H9 (cell line): ENCODE data around the gene OPTC. TPM values are rescaled to one million over a fixed set of nuclear protein-coding genes. Genes with fewer than 3 reads are reported as not detected.

Source experiments
- DNase-seq: peaks from one replicate; pipeline ENCODE4 v3.0.0-alpha.2; 2017
- H2AFZ ChIP-seq: one replicate; pipeline ENCODE4 v1.6.1; 2013; ENCODE audit warnings: mild to moderate bottlenecking, low read length, control low read depth, moderate library complexity
- H2AK5ac ChIP-seq: 2 replicates; pipeline ENCODE4 v1.6.1; 2013; ENCODE audit warnings: low read length, control low read depth, mixed read lengths; ENCODE audit not compliant: insufficient read length
- H2BK120ac ChIP-seq: one replicate; pipeline ENCODE4 v1.6.1; 2013; ENCODE audit warnings: low read depth, mild to moderate bottlenecking, low read length, control low read depth, inconsistent platforms; ENCODE audit not compliant: poor library complexity, severe bottlenecking
- H2BK12ac ChIP-seq: 2 replicates; pipeline ENCODE4 v1.6.1; 2013; ENCODE audit warnings: low read length, control low read depth, mixed read lengths, low read depth; ENCODE audit not compliant: insufficient read length
- H2BK15ac ChIP-seq: 2 replicates; pipeline ENCODE4 v1.6.1; 2013; ENCODE audit warnings: low read depth, low read length, control low read depth
- H2BK20ac ChIP-seq: one replicate; pipeline ENCODE4 v1.6.1; 2013; ENCODE audit warnings: low read depth, mild to moderate bottlenecking, low read length, control low read depth, inconsistent platforms; ENCODE audit not compliant: poor library complexity, severe bottlenecking
- H2BK5ac ChIP-seq: 2 replicates; pipeline ENCODE4 v1.6.1; 2013; ENCODE audit warnings: low read length, control low read depth, mixed read lengths; ENCODE audit not compliant: insufficient read length
- H3K14ac ChIP-seq: 2 replicates; pipeline ENCODE4 v1.6.1; 2013; ENCODE audit warnings: low read length, control low read depth; ENCODE audit not compliant: insufficient read depth
- H3K18ac ChIP-seq: 2 replicates; pipeline ENCODE4 v1.6.1; 2013; ENCODE audit warnings: low read depth, mild to moderate bottlenecking, mixed read lengths, low read length, control low read depth; ENCODE audit not compliant: insufficient read length
- H3K23ac ChIP-seq: 2 replicates; pipeline ENCODE4 v1.6.1; 2013; ENCODE audit warnings: low read length, control low read depth, mixed read lengths, low read depth; ENCODE audit not compliant: insufficient read length
- H3K23me2 ChIP-seq: 2 replicates; pipeline ENCODE4 v1.6.1; 2013; ENCODE audit warnings: low read depth, mild to moderate bottlenecking, mixed read lengths, low read length, control low read depth; ENCODE audit not compliant: insufficient read length, poor library complexity, severe bottlenecking
- H3K27ac ChIP-seq: 2 replicates; pipeline ENCODE4 v1.5.1; 2013; ENCODE audit warnings: low read length, control low read depth, mixed read lengths, low read depth; ENCODE audit not compliant: insufficient read length
- H3K27me3 ChIP-seq: 2 replicates; pipeline ENCODE4 v1.6.1; 2013; ENCODE audit warnings: low read length, control low read depth, inconsistent platforms; ENCODE audit not compliant: insufficient read depth
- H3K4ac ChIP-seq: 2 replicates; pipeline ENCODE4 v1.6.1; 2013; ENCODE audit warnings: low read depth, mild to moderate bottlenecking, control low read depth, inconsistent platforms, low read length, moderate library complexity
- H3K4me1 ChIP-seq: 2 replicates; pipeline ENCODE4 v1.6.1; 2013; ENCODE audit warnings: low read length, control low read depth, inconsistent platforms; ENCODE audit not compliant: insufficient read depth
- H3K4me2 ChIP-seq: 2 replicates; pipeline ENCODE4 v1.6.1; 2013; ENCODE audit warnings: low read length, control low read depth, mixed read lengths; ENCODE audit not compliant: insufficient read length, insufficient read depth
- H3K56ac ChIP-seq: 2 replicates; pipeline ENCODE4 v1.6.1; 2013; ENCODE audit warnings: low read depth, mild to moderate bottlenecking, mixed read lengths, low read length, control low read depth; ENCODE audit not compliant: insufficient read length
- H3K79me1 ChIP-seq: 2 replicates; pipeline ENCODE4 v1.6.1; 2013; ENCODE audit warnings: low read depth, mild to moderate bottlenecking, moderate library complexity, low read length, control low read depth, inconsistent platforms; ENCODE audit not compliant: insufficient read depth, poor library complexity, severe bottlenecking
- H3K79me2 ChIP-seq: 2 replicates; pipeline ENCODE4 v1.6.1; 2013; ENCODE audit warnings: low read length, control low read depth, inconsistent platforms; ENCODE audit not compliant: insufficient read depth
- H3K9ac ChIP-seq: 2 replicates; pipeline ENCODE4 v1.6.1; 2013; ENCODE audit warnings: low read length, control low read depth, mixed read lengths; ENCODE audit not compliant: insufficient read length; ENCODE audit errors: extremely low read depth
- H3K9me3 ChIP-seq: one replicate; pipeline ENCODE4 v1.6.1; 2013; ENCODE audit warnings: low read depth, low read length, inconsistent platforms; ENCODE audit not compliant: control insufficient read depth
- H3T11ph ChIP-seq: one replicate; pipeline ENCODE4 v1.6.1; 2013; ENCODE audit warnings: mild to moderate bottlenecking, low read length, control low read depth, inconsistent platforms
- H4K20me1 ChIP-seq: one replicate; pipeline ENCODE4 v1.6.1; 2013; ENCODE audit not compliant: control insufficient read depth, insufficient read length, insufficient read depth
- H4K5ac ChIP-seq: 2 replicates; pipeline ENCODE4 v1.6.1; 2013; ENCODE audit warnings: low read depth, mild to moderate bottlenecking, mixed read lengths, low read length, control low read depth; ENCODE audit not compliant: insufficient read length
- H4K8ac ChIP-seq: replicated peaks from 2 replicates; pipeline ENCODE4 v1.6.1; 2013; ENCODE audit warnings: low read length, control low read depth, mixed read lengths, low read depth; ENCODE audit not compliant: insufficient read length
- H4K91ac ChIP-seq: 2 replicates; pipeline ENCODE4 v1.6.1; 2013; ENCODE audit warnings: low read depth, mild to moderate bottlenecking, moderate library complexity, mixed read lengths, low read length, control low read depth; ENCODE audit not compliant: insufficient read length
- H3K27ac Mint-ChIP-seq, 3 experiments: 2 replicates in 2 of 3; 3 replicates in 1 of 3; pipeline ENCODE4 v1.8.0; 2020 to 2021; ENCODE audit warnings: mixed read lengths in 3 of 3, mild to moderate bottlenecking in 1 of 3, moderate library complexity in 1 of 3
- H3K27me3 Mint-ChIP-seq: 2 replicates; pipeline ENCODE4 v1.8.0; 2021; ENCODE audit warnings: low read depth, mild to moderate bottlenecking, moderate library complexity, mixed read lengths
- H3K36me3 Mint-ChIP-seq, 3 experiments: 2 replicates in 2 of 3; 3 replicates in 1 of 3; pipeline ENCODE4 v1.8.0; 2020 to 2021; ENCODE audit warnings: low read depth in 3 of 3, mixed read lengths in 3 of 3; ENCODE audit not compliant: insufficient read depth in 1 of 3
- H3K4me1 Mint-ChIP-seq, 2 experiments: 2 replicates each; pipeline ENCODE4 v1.8.0; 2020; ENCODE audit warnings: mixed read lengths in 2 of 2
- H3K4me3 Mint-ChIP-seq, 2 experiments: 2 replicates in 1 of 2; 3 replicates in 1 of 2; pipeline ENCODE4 v1.8.0; 2020 to 2021; ENCODE audit warnings: mild to moderate bottlenecking in 2 of 2, mixed read lengths in 2 of 2, moderate library complexity in 1 of 2
- H3K9me3 Mint-ChIP-seq, 2 experiments: 2 replicates in 1 of 2; 3 replicates in 1 of 2; pipeline ENCODE4 v1.8.0; 2020; ENCODE audit warnings: mild to moderate bottlenecking in 2 of 2, mixed read lengths in 2 of 2, moderate library complexity in 1 of 2
- CTCF ChIP-seq: fragments of 200-600 bp; sonication (generic); conservative IDR thresholded peaks from 3 replicates; pipeline ENCODE4 v1.8.0; 2021; ENCODE audit warnings: antibody characterized with exemption, mild to moderate bottlenecking
- WGBS: extraction: QIAGEN DNeasy Blood & Tissue Kit; methylation state at CpG from one replicate; pipeline ENCODE4 v1.1.7; 2013; ENCODE audit warnings: missing lambda C conversion rate, low lambda C conversion rate, mixed read lengths; ENCODE audit not compliant: insufficient read length; ENCODE audit errors: extremely low coverage; 5-methylcytosine and 5-hydroxymethylcytosine counted together
- total RNA-seq: library from RNA; stranded (reverse); gene quantifications from 2 replicates; pipeline ENCODE4 v1.2.1, GENCODE V29; 2021

OPTC gene
- total RNA-seq, 1 experiment from 2014 or later: 1.1 TPM

- no peaks in the 10 kb centered on the region for H4K20me1 ChIP-seq
- peak; percentile 94 for DNase-seq
- no peaks in the 10 kb centered on the region for H3K9me3 ChIP-seq
- H2BK20ac ChIP-seq: no peak overlapping the region
- no peak overlapping the region for H2BK120ac ChIP-seq
- Mint-ChIP-seq H3K27ac (peak overlapping the region in 2 of 3 experiments; percentile 14 to 68; a peak in 4 of 7 replicates), H3K27me3 (peaks cover 84% of the 10 kb centered on the region), H3K4me1 (peaks cover 77 to 81% of the 10 kb centered on the region in 2 experiments), H3K4me3 (peak overlapping the region; percentile 47 to 72), H3K36me3 (no peaks in the 10 kb centered on the region), H3K9me3 (peaks cover 0 to 6% of the 10 kb centered on the region in 2 experiments; a peak in 2 of 5 replicates)
- peaks cover 3% of the 10 kb centered on the region for H3K23me2 ChIP-seq
- no peak overlapping the region for H2AFZ ChIP-seq
- H4K5ac ChIP-seq: peak overlapping the region; percentile 39
- H3K4me1 ChIP-seq: peaks cover 20% of the 10 kb centered on the region; the same call in 1 of the 2 replicates
- H3K27ac ChIP-seq: no peak overlapping the region
- WGBS: no CpG with 5 or more reads among the region's 10 CpGs
- H3K9ac ChIP-seq: no peak overlapping the region
- no peak overlapping the region for H3T11ph ChIP-seq
- H3K4ac ChIP-seq: peak overlapping the region; percentile 29
- peaks cover 15% of the 10 kb centered on the region; the same call in 1 of the 2 replicates for H3K27me3 ChIP-seq
- no peak overlapping the region for H3K23ac ChIP-seq
- H3K4me2 ChIP-seq: peak overlapping the region; percentile 58
- H3K79me2 ChIP-seq: no peaks in the 10 kb centered on the region
- no peak overlapping the region for H2BK5ac ChIP-seq
- no peaks in the 10 kb centered on the region for H3K79me1 ChIP-seq
- peak overlapping the region; percentile 77; the same call in 1 of the 2 replicates for H3K14ac ChIP-seq
- H2BK15ac ChIP-seq: no peak overlapping the region
- no peak overlapping the region for H4K8ac ChIP-seq
- peak overlapping the region; percentile 28 for H2AK5ac ChIP-seq
- H2BK12ac ChIP-seq: no peak overlapping the region
- H3K56ac ChIP-seq: no peak overlapping the region
- no peak for TF ChIP-seq CTCF
- H3K18ac ChIP-seq: peak overlapping the region; percentile 78
- H4K91ac ChIP-seq: peak overlapping the region; percentile 10
Measured at GRCh38 chr1:203519053-203519840, 25.3 kb downstream of the OPTC start.
